Parathyroid adenoma (tissue), 2 donors: ENCODE results near the gene NOL6.

ENCODE experiments used
- H2AFZ ChIP-seq: fragments of 300-600 bp; sonication (generic); one replicate; pipeline ENCODE4 v1.7.0; 2017; ENCODE audit warnings: antibody characterized with exemption, mild to moderate bottlenecking
- H3K27ac ChIP-seq: fragments of 300-600 bp; sonication (generic); one replicate; pipeline ENCODE4 v1.7.0; 2017
- H3K27me3 ChIP-seq: fragments of 300-600 bp; sonication (generic); one replicate; pipeline ENCODE4 v1.7.0; 2017; ENCODE audit warnings: low read length; ENCODE audit not compliant: control insufficient read depth, insufficient read depth
- H3K36me3 ChIP-seq: fragments of 300-600 bp; sonication (generic); one replicate; pipeline ENCODE4 v1.7.0; 2017; ENCODE audit warnings: low read length; ENCODE audit not compliant: control insufficient read depth, insufficient read depth
- H3K4me1 ChIP-seq: fragments of 300-600 bp; sonication (generic); one replicate; pipeline ENCODE4 v1.7.0; 2017; ENCODE audit warnings: control low read depth
- H3K4me2 ChIP-seq: fragments of 300-600 bp; sonication (generic); one replicate; pipeline ENCODE4 v1.7.0; 2017; ENCODE audit warnings: low read length
- H3K4me3 ChIP-seq: fragments of 300-600 bp; sonication (generic); one replicate; pipeline ENCODE4 v1.7.0; 2017; ENCODE audit warnings: low read depth, low read length
- H3K79me2 ChIP-seq: fragments of 300-600 bp; sonication (generic); one replicate; pipeline ENCODE4 v1.7.0; 2017; ENCODE audit warnings: control low read depth
- H3K9ac ChIP-seq: fragments of 300-600 bp; sonication (generic); one replicate; pipeline ENCODE4 v1.7.0; 2017; ENCODE audit warnings: mild to moderate bottlenecking
- H3K9me3 ChIP-seq: fragments of 300-600 bp; sonication (generic); one replicate; pipeline ENCODE4 v1.7.0; 2017; ENCODE audit warnings: low read length; ENCODE audit not compliant: control insufficient read depth
- TF ChIP-seq, protein P1 (sequence below): fragments of 300-600 bp; sonication (generic); IDR thresholded peaks from one replicate; pipeline ENCODE4 v1.7.0; 2017; ENCODE audit warnings: antibody characterized with exemption, mild to moderate bottlenecking
- donor health status: primary hyperparathyroidism.

The NOL6 gene

DNA sequence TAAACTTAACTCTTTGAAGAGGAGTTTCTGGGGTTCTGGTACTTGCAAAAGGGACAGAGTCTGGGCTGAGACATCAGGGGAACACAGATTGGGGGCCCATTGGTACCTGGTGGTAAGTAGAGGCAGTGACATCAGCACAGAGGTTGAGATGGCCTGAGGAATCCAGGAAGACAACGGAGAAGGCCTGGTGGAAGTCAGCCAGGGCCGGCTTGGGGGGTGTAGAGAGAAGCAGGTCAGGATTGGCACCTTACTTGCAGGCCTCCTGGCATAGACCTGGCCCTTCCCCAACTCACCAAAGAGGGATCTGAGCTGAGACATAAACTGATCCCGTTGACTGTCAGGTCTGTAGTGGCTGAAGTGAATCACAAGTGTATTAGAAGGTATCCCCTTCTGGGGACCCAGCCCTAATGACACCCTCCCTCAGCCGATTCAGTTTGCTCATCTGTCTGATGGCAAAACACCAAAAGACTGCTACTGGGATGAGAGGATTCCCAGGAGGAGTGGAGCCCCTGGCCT lies 5.5 kb downstream of the NOL6 start:
- no peak overlapping the region for H3K4me3 ChIP-seq
- peaks cover 1% of the 10 kb centered on the region for H3K79me2 ChIP-seq
- no peak overlapping the region for H3K9ac ChIP-seq
- H2AFZ ChIP-seq: no peak overlapping the region
- no peaks in the 10 kb centered on the region for H3K4me1 ChIP-seq
- H3K4me2 ChIP-seq: no peak overlapping the region
- H3K36me3 ChIP-seq: no peaks in the 10 kb centered on the region
- no peaks in the 10 kb centered on the region for H3K27me3 ChIP-seq
- H3K9me3 ChIP-seq: no peaks in the 10 kb centered on the region
- no peak overlapping the region for H3K27ac ChIP-seq
- TF ChIP-seq, protein P1, sequence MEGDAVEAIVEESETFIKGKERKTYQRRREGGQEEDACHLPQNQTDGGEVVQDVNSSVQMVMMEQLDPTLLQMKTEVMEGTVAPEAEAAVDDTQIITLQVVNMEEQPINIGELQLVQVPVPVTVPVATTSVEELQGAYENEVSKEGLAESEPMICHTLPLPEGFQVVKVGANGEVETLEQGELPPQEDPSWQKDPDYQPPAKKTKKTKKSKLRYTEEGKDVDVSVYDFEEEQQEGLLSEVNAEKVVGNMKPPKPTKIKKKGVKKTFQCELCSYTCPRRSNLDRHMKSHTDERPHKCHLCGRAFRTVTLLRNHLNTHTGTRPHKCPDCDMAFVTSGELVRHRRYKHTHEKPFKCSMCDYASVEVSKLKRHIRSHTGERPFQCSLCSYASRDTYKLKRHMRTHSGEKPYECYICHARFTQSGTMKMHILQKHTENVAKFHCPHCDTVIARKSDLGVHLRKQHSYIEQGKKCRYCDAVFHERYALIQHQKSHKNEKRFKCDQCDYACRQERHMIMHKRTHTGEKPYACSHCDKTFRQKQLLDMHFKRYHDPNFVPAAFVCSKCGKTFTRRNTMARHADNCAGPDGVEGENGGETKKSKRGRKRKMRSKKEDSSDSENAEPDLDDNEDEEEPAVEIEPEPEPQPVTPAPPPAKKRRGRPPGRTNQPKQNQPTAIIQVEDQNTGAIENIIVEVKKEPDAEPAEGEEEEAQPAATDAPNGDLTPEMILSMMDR: no peak

- Histone ChIP-seq H3K9ac (no peak overlapping the region), H3K4me1 (no peaks in the 10 kb centered on the region), H3K4me3 (no peak overlapping the region), H3K79me2 (no peaks in the 10 kb centered on the region), H3K4me2 (no peak overlapping the region), H2AFZ (no peak overlapping the region), H3K36me3 (no peaks in the 10 kb centered on the region), H3K9me3 (no peaks in the 10 kb centered on the region), H3K27me3 (no peaks in the 10 kb centered on the region), H3K27ac (no peak overlapping the region)
- TF ChIP-seq, protein P1: no peak
Observed at GRCh38 chr9:33467526-33467925, 6.2 kb downstream of the NOL6 start.

DNA sequence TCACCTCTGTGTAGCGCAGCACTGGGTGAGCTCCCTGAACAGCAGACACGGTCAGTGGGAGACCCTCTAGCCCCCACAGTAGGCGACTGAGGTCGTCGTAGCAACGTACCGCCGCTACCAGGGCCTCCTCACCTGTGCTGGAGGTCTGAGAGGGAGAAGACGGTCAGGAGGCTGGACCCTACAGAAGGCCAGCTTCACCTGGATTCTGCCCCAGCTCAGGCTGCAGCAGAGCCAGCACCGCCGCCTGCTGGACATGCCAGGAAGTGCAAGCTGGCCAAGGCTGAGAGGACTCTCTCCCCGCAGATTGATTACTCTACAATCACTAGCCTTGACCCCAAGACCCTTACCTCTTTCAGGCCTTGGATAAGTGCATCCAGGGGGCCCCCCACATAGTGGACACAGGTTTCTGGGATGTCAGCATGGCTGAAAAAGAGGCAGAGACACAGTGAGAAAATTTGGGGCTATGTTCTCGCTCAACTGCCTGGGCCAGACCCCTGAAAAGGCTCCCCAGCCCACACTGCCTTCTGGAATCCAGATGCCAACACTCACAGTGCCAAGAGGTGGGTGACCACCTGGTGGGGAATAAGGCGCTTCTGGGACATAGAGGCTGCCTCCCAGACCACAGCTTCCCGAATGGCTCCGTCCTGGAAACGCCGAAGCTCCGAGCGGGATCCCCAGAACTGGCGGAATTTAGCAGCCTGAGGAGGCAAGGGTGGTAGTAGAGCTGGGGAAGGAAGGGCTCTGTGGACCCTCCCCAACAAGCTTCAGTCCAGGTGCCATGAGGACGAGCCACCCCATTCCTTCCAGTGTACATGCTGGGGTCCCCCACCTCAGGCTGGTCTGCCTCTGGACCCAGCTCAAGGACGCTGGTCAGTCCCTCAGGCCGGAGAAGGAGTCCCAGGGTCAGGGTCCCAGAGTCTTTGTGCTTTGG lies 6.9 kb downstream of the NOL6 start:
- no peaks in the 10 kb centered on the region for H3K27me3 ChIP-seq
- H3K4me2 ChIP-seq: no peak overlapping the region
- TF ChIP-seq, protein P1: peak; percentile 81
- H3K9ac ChIP-seq: no peak overlapping the region
- H3K36me3 ChIP-seq: no peaks in the 10 kb centered on the region
- H3K27ac ChIP-seq: no peak overlapping the region
- H3K4me3 ChIP-seq: no peak overlapping the region
- H3K79me2 ChIP-seq: no peaks in the 10 kb centered on the region
- no peaks in the 10 kb centered on the region for H3K9me3 ChIP-seq
- H3K4me1 ChIP-seq: no peaks in the 10 kb centered on the region
- H2AFZ ChIP-seq: no peak overlapping the region

DNA sequence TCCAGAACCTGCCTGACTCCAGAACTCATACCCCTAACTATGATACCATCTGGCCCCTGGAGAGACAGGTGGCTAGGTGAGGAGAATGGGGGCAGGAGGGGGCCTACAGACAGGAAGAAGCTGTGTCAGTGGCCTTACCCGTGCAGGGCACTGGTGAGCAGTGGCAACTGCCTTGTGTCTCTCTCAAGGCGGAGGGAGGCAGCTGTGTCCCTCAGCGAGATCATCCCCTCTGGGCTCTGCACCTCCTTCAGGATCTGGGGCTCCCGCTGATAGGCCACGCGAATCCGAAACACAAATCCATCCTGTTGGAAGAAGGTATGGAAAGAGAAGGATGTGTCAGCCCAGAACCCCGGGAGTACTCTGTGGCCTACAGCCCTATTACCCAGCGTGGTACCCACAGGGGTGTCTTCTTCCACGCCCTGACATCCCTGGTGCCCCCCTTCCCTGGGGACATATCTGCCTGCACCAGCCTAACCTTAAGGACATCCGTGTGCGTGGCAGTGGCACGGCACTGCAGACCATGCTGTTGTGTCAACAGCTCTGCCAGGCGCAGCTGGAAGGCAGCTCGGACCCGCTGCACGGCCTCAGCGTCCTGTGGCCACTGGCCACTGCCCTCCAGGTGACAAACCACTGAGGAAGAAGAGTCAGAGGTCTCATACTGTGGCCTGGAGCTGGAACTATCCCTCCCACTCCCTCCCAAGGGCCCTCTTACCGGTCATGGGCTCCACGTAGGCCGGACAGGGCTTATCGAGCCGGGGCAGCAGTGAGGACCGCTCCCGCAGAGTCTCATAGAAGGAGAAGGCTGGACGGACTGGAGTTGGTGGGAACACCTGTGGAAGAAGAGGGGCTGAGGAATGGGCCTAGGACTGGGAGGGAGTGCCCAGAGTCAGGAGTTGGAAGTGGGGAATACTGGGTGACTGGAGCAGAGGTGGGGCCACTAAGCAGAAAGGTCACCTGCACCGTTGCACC lies 7.8 kb downstream of the NOL6 start:
- Histone ChIP-seq H3K9ac (no peak overlapping the region), H3K4me1 (no peaks in the 10 kb centered on the region), H3K27me3 (no peaks in the 10 kb centered on the region), H3K27ac (no peak overlapping the region), H3K79me2 (no peaks in the 10 kb centered on the region), H3K4me3 (no peak overlapping the region), H3K9me3 (no peaks in the 10 kb centered on the region), H2AFZ (no peak overlapping the region), H3K4me2 (no peak overlapping the region), H3K36me3 (no peaks in the 10 kb centered on the region)
- TF ChIP-seq, protein P1: no peak
